DND-41 (cell line): ENCODE data around the gene MIX23.
A peak's percentile ranks its signal among the peaks of the same experiment; 100 is the strongest.

Experiments used
- CTCF ChIP-seq: IDR thresholded peaks from 2 replicates; pipeline ENCODE4 v1.5.1; 2012; ENCODE audit warnings: borderline replicate concordance, low read length, moderate library complexity, mild to moderate bottlenecking; ENCODE audit not compliant: poor library complexity, severe bottlenecking; ENCODE audit errors: extremely low read depth
- EZH2 ChIP-seq: IDR thresholded peaks from 3 replicates; pipeline ENCODE4 v1.6.1; 2012; ENCODE audit warnings: borderline replicate concordance, low read depth, mild to moderate bottlenecking, moderate library complexity, low read length, inconsistent platforms; ENCODE audit not compliant: severe bottlenecking

- peak; percentile 78 for TF ChIP-seq CTCF
- TF ChIP-seq EZH2 = no peak
Measured at GRCh38 chr3:122383771-122384697, 1.0 kb upstream of the MIX23 start, which contains the start of gene FAM162A.
